AG04450 (cell line): ENCODE measurements around the gene PPP1R14C. TPM values are rescaled to one million over a fixed set of nuclear protein-coding genes. Genes with fewer than 3 reads are reported as not detected.

ENCODE experiments used
- CTCF ChIA-PET: fragments of 300-600, 350-600 bp; formaldehyde crosslinking; extraction: SDS; loops from one replicate; lab custom pipeline; 2022; ENCODE audit warnings: antibody characterized with exemption, inconsistent platforms; lab: Charles Lee
- POLR2A ChIA-PET: fragments of 350-600 bp; formaldehyde crosslinking; extraction: SDS; loops from one replicate; lab custom pipeline; 2021; ENCODE audit warnings: antibody characterized with exemption, inconsistent platforms; lab: Yijun Ruan, JAX
- DNase-seq: peaks from one replicate; pipeline ENCODE4 v3.0.0-alpha.2; 2011; ENCODE audit warnings: low read depth, low spot score
- H3K27ac ChIP-seq: one replicate; pipeline ENCODE4 v1.5.1; 2012; ENCODE audit warnings: low read depth, low read length, control low read depth
- H3K27me3 ChIP-seq: one replicate; pipeline ENCODE4 v1.6.0; 2012; ENCODE audit warnings: low read length; ENCODE audit not compliant: control insufficient read depth, insufficient read depth
- H3K4me3 ChIP-seq: 2 replicates; pipeline ENCODE4 v1.5.1; 2011; ENCODE audit warnings: mild to moderate bottlenecking, low read depth, low read length, control low read depth
- H3K9me3 ChIP-seq: 2 replicates; pipeline ENCODE4 v1.5.1; 2012; ENCODE audit warnings: low read length; ENCODE audit not compliant: control insufficient read depth, insufficient read depth
- CTCF ChIP-seq: IDR thresholded peaks from 2 replicates; pipeline ENCODE4 v1.5.1; 2011; ENCODE audit warnings: low read depth, low read length, control low read depth, inconsistent platforms
- polyA plus RNA-seq: library from polyadenylated mRNA; depleted of rRNA; stranded (reverse); fragments of >200 nt; gene quantifications from 2 replicates; pipeline ENCODE4 v1.2.3, GENCODE V29; 2011

Gene PPP1R14C
- polyA plus RNA-seq, 1 experiment, result not detected

DNA sequence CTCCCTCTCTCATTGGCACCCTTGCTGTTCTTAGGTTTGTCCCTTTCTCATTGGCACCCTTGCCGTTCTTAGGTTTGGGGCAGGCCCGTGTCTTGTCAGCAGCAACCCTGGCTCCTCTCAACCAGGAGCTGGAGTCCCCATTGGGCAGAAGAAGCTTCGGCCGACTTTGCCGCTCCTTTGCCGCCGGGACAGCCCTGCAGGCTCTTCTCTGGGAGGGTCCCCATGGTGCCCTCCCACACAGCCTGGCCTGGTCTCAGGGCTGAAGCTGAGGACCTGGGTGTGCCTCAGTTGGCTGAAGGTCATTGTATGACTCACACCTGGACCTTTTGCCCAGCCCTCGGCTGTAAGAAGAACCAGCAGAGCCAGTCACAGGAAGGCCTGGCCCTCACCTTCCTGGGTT, 59.6 kb downstream of the PPP1R14C start:
- no peak for DNase-seq
- POLR2A ChIA-PET, result no interaction called here
- Histone ChIP-seq H3K4me3 (no peak overlapping the region), H3K27me3 (peaks cover 6% of the 10 kb centered on the region), H3K27ac (no peak overlapping the region), H3K9me3 (no peaks in the 10 kb centered on the region; the same call in 1 of the 2 replicates)
- CTCF ChIA-PET, result no interaction called here
- no peak for TF ChIP-seq CTCF

DNA sequence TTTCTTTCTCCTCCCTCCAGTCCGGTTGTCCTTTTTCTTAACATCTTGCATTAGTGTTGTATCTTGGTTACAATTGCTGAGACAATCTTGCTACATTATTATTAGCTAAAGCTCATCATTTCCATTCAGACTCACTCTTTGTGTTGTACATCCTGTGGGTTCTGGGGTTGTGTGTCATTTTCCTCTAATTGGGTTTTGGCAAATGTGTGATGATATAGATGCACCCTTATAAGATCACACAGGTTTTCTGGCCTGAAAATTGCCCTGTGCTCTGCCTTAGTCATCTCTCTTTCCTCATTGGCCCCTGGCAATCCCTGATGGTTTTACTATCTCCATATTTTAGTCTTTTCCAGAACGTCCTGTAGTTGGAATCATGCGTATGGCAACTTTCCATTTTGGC, 60.1 kb downstream of the PPP1R14C start:
- H3K27ac ChIP-seq, result no peak overlapping the region
- no peak for TF ChIP-seq CTCF
- no peak overlapping the region for H3K4me3 ChIP-seq
- POLR2A ChIA-PET, result no interaction called here
- CTCF ChIA-PET, result no interaction called here
- peaks cover 6% of the 10 kb centered on the region for H3K27me3 ChIP-seq
- no peaks in the 10 kb centered on the region; the same call in 1 of the 2 replicates for H3K9me3 ChIP-seq
- DNase-seq, result no peak

DNA sequence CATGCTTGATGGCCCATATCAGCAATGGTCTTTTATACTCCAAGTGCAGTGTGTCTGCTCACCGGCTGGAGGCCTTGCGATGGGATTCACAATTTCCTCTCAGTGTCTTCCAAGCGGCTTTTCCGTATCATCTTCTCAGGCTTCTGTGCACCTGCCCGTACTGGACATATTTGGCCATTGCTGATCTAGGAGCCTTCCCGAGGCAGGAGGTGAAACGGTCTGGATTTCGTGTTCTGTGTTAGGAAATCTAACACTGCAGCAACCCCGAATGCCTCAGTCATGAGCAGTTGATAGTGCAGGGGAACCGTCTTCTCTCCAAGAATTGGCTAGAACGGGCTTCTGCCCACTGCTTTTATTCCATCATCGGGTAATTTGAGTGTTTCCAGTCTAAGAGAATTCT, 60.5 kb downstream of the PPP1R14C start:
- Histone ChIP-seq H3K27me3 (peaks cover 6% of the 10 kb centered on the region), H3K4me3 (no peak overlapping the region), H3K27ac (no peak overlapping the region), H3K9me3 (no peaks in the 10 kb centered on the region; the same call in 1 of the 2 replicates)
- ChIA-PET CTCF (no interaction called here), POLR2A (no interaction called here)
- DNase-seq, result no peak
- no peak for TF ChIP-seq CTCF

DNA sequence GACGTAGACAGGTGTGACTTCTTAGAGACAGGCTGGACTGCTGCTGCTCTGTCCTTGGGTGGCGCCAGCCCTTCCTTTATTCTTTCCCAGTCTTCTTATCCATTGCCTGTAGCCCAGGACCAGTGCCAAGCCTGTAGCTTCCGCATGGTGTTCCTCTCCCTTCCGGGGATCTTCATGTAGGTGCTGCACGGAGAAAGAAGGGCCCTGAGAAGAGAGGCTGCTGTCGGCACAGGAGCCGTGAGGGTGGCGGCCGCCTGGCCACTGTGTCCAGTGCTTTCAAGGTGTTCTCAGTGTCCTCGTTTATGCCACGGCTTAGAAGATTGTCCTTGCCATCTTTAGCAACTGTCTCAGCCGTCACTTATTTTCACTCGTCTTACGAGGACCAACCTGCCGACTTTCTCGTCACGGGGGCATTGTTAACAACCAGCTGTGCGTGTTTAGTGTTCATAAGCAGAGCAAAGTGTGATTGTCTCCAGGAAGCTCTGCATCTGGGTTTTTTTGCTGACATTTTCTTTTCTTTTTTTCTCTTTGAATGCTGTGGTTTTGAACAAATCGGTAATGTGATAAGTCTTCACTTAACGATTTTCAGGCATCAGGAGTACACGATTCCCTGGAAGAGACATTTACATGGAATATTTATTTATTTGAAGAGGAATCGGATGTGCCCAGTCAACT, 61.2 kb downstream of the PPP1R14C start:
- CTCF ChIA-PET, result no interaction called here
- no peak for TF ChIP-seq CTCF

GRCh38 chr6:150204705-150205472, 62.0 kb downstream of the PPP1R14C start:
- Histone ChIP-seq H3K9me3 (no peaks in the 10 kb centered on the region; the same call in 1 of the 2 replicates), H3K27me3 (peaks cover 4% of the 10 kb centered on the region), H3K4me3 (no peak overlapping the region), H3K27ac (no peak overlapping the region)
- no peak for DNase-seq
- no peak for TF ChIP-seq CTCF
- CTCF ChIA-PET, result interaction anchor here (1.4 kb wide), 1 partner anchor 190 kb away, joined by 3 read pairs; no protein-coding TSS in a partner anchor
- POLR2A ChIA-PET, result no interaction called here

More for the DNA sequence above, 61.2 kb downstream of the PPP1R14C start:
- H3K27me3 ChIP-seq, result peaks cover 4% of the 10 kb centered on the region
- DNase-seq, result no peak
- H3K9me3 ChIP-seq, result no peaks in the 10 kb centered on the region; the same call in 1 of the 2 replicates
- H3K4me3 ChIP-seq, result no peak overlapping the region
- POLR2A ChIA-PET, result no interaction called here
- no peak overlapping the region for H3K27ac ChIP-seq
